Trophoblast cell (in vitro differentiated cells and primary cell): ENCODE measurements around the gene CCL22.

Experiments
- DNase-seq, 2 donors: peaks; one replicate each; pipeline ENCODE4 v3.0.0-alpha.2; 2016
- H2AFZ ChIP-seq: 2 replicates; pipeline ENCODE4 v1.6.1; 2013; ENCODE audit warnings: low read length, moderate library complexity, mild to moderate bottlenecking; ENCODE audit not compliant: insufficient read depth, poor library complexity
- H2AK5ac ChIP-seq: 2 replicates; pipeline ENCODE4 v1.6.1; 2013; ENCODE audit warnings: mild to moderate bottlenecking, low read length
- H2BK120ac ChIP-seq: 2 replicates; pipeline ENCODE4 v1.6.1; 2013; ENCODE audit warnings: low read length, mild to moderate bottlenecking, moderate library complexity; ENCODE audit not compliant: insufficient read depth, poor library complexity
- H2BK12ac ChIP-seq: 2 replicates; pipeline ENCODE4 v1.6.1; 2013; ENCODE audit warnings: mild to moderate bottlenecking, low read length, moderate library complexity
- H2BK5ac ChIP-seq: 2 replicates; pipeline ENCODE4 v1.6.1; 2013; ENCODE audit warnings: low read length, low read depth, moderate library complexity, mild to moderate bottlenecking; ENCODE audit not compliant: poor library complexity
- H3K14ac ChIP-seq: 2 replicates; pipeline ENCODE4 v1.6.1; 2013; ENCODE audit warnings: mild to moderate bottlenecking, low read length
- H3K18ac ChIP-seq: 2 replicates; pipeline ENCODE4 v1.6.1; 2013; ENCODE audit warnings: mild to moderate bottlenecking, low read length
- H3K23ac ChIP-seq: 2 replicates; pipeline ENCODE4 v1.6.1; 2013; ENCODE audit warnings: low read length
- H3K27ac ChIP-seq: 2 replicates; pipeline ENCODE4 v1.5.1; 2013; ENCODE audit warnings: low read depth, mild to moderate bottlenecking, inconsistent platforms, low read length, moderate library complexity
- H3K27me3 ChIP-seq: 2 replicates; pipeline ENCODE4 v1.6.1; 2013; ENCODE audit warnings: inconsistent platforms, mild to moderate bottlenecking, low read length, moderate library complexity; ENCODE audit not compliant: insufficient read depth
- H3K36me3 ChIP-seq, 2 experiments: 1 replicate in 1 of 2; 2 replicates in 1 of 2; pipeline ENCODE4 v1.6.1; 2013; ENCODE audit warnings: low read length in 2 of 2, mild to moderate bottlenecking in 2 of 2, moderate library complexity in 1 of 2; ENCODE audit not compliant: insufficient read depth in 2 of 2, control insufficient read depth in 1 of 2
- H3K4ac ChIP-seq: 2 replicates; pipeline ENCODE4 v1.6.1; 2013; ENCODE audit warnings: low read depth, mild to moderate bottlenecking, low read length, moderate library complexity
- H3K4me1 ChIP-seq, 2 experiments: 1 replicate in 1 of 2; 2 replicates in 1 of 2; pipeline ENCODE4 v1.6.1; 2013; ENCODE audit warnings: low read length in 2 of 2, mild to moderate bottlenecking in 2 of 2, moderate library complexity in 1 of 2; ENCODE audit not compliant: insufficient read depth in 2 of 2, control insufficient read depth in 1 of 2
- H3K4me2 ChIP-seq: 2 replicates; pipeline ENCODE4 v1.6.1; 2013; ENCODE audit warnings: inconsistent platforms, mild to moderate bottlenecking, low read length, moderate library complexity
- H3K4me3 ChIP-seq: 2 replicates; pipeline ENCODE4 v1.5.1; 2013; ENCODE audit warnings: mild to moderate bottlenecking, low read depth, low read length, inconsistent platforms
- H3K79me1 ChIP-seq: one replicate; pipeline ENCODE4 v1.6.1; 2013; ENCODE audit warnings: low read length
- H3K79me2 ChIP-seq: 2 replicates; pipeline ENCODE4 v1.6.1; 2013; ENCODE audit warnings: low read length, mild to moderate bottlenecking; ENCODE audit not compliant: control insufficient read depth, insufficient read depth, poor library complexity
- H3K9ac ChIP-seq: 2 replicates; pipeline ENCODE4 v1.6.1; 2013; ENCODE audit warnings: mild to moderate bottlenecking, low read length
- H3K9me3 ChIP-seq: 2 replicates; pipeline ENCODE4 v1.6.1; 2013; ENCODE audit warnings: low read depth, mild to moderate bottlenecking, control low read depth, inconsistent platforms, low read length; ENCODE audit not compliant: insufficient read depth
- H4K12ac ChIP-seq: 2 replicates; pipeline ENCODE4 v1.6.1; 2013; ENCODE audit warnings: low read depth, mild to moderate bottlenecking, low read length, moderate library complexity
- H4K8ac ChIP-seq: 2 replicates; pipeline ENCODE4 v1.6.1; 2013; ENCODE audit warnings: low read depth, mild to moderate bottlenecking, low read length, moderate library complexity
- H4K91ac ChIP-seq: one replicate; pipeline ENCODE4 v1.6.1; 2013; ENCODE audit warnings: low read depth, mild to moderate bottlenecking, low read length, moderate library complexity
- WGBS: extraction: QIAGEN DNeasy Blood & Tissue Kit; methylation state at CpG from one replicate; pipeline ENCODE4 v1.1.7; 2013; ENCODE audit warnings: missing lambda C conversion rate; ENCODE audit not compliant: insufficient read length, insufficient coverage; ENCODE audit errors: extremely low coverage; 5-methylcytosine and 5-hydroxymethylcytosine counted together

The CCL22 gene

GRCh38 chr16:57333402-57333801, 25.2 kb upstream of the CCL22 start:
- H3K18ac ChIP-seq, result no peak overlapping the region
- no peak overlapping the region for H3K14ac ChIP-seq
- no peaks in the 10 kb centered on the region for H3K79me1 ChIP-seq
- no peak overlapping the region for H3K9ac ChIP-seq
- no peak overlapping the region for H3K23ac ChIP-seq
- DNase-seq, result no peak
- no peak overlapping the region for H2AFZ ChIP-seq
- no peak overlapping the region for H2BK12ac ChIP-seq
- no peak overlapping the region for H4K8ac ChIP-seq
- no peak overlapping the region for H2AK5ac ChIP-seq
- no peak overlapping the region for H3K4ac ChIP-seq
- H3K4me3 ChIP-seq, result no peak overlapping the region
- no peak overlapping the region for H3K27ac ChIP-seq
- H3K79me2 ChIP-seq, result no peaks in the 10 kb centered on the region
- H3K4me1 ChIP-seq, result no peaks in the 10 kb centered on the region
- H2BK5ac ChIP-seq, result no peak overlapping the region
- H3K9me3 ChIP-seq, result no peaks in the 10 kb centered on the region
- no CpG with 5 or more reads among the region's 1 CpG for WGBS
- no peaks in the 10 kb centered on the region for H3K27me3 ChIP-seq
- no peak overlapping the region for H4K91ac ChIP-seq
- no peak overlapping the region for H3K4me2 ChIP-seq
- no peak overlapping the region for H2BK120ac ChIP-seq
- H3K36me3 ChIP-seq, result no peaks in the 10 kb centered on the region
- H4K12ac ChIP-seq, result no peak overlapping the region

GRCh38 chr16:57335366-57335765, 23.2 kb upstream of the CCL22 start:
- no peak for DNase-seq
- H3K14ac ChIP-seq, result no peak overlapping the region
- no peaks in the 10 kb centered on the region for H3K9me3 ChIP-seq
- H3K4me1 ChIP-seq, result no peaks in the 10 kb centered on the region
- H4K8ac ChIP-seq, result no peak overlapping the region
- H3K27ac ChIP-seq, result no peak overlapping the region
- no peak overlapping the region for H3K18ac ChIP-seq
- no peak overlapping the region for H4K12ac ChIP-seq
- H3K4ac ChIP-seq, result no peak overlapping the region
- H3K36me3 ChIP-seq, result no peaks in the 10 kb centered on the region
- no peaks in the 10 kb centered on the region for H3K79me1 ChIP-seq
- WGBS, result no CpG with 5 or more reads among the region's 4 CpGs
- no peak overlapping the region for H2BK5ac ChIP-seq
- H3K23ac ChIP-seq, result no peak overlapping the region
- no peak overlapping the region for H3K9ac ChIP-seq
- H2BK120ac ChIP-seq, result no peak overlapping the region
- H2AK5ac ChIP-seq, result no peak overlapping the region
- no peak overlapping the region for H2AFZ ChIP-seq
- no peaks in the 10 kb centered on the region for H3K79me2 ChIP-seq
- no peak overlapping the region for H2BK12ac ChIP-seq
- H4K91ac ChIP-seq, result no peak overlapping the region
- H3K4me3 ChIP-seq, result no peak overlapping the region
- H3K27me3 ChIP-seq, result no peaks in the 10 kb centered on the region
- no peak overlapping the region for H3K4me2 ChIP-seq

- Histone ChIP-seq H3K79me1 (no peaks in the 10 kb centered on the region), H3K23ac (no peak overlapping the region), H3K27me3 (no peaks in the 10 kb centered on the region), H3K4me1 (no peaks in the 10 kb centered on the region), H2BK120ac (peak overlapping the region; percentile 46), H3K79me2 (peaks cover 3% of the 10 kb centered on the region), H4K12ac (no peak overlapping the region), H3K4ac (no peak overlapping the region), H3K4me3 (no peak overlapping the region), H3K18ac (no peak overlapping the region), H2BK12ac (peak overlapping the region; percentile 22), H2AFZ (no peak overlapping the region), H3K9me3 (peaks cover 3% of the 10 kb centered on the region), H2AK5ac (no peak overlapping the region), H4K8ac (no peak overlapping the region), H3K14ac (no peak overlapping the region), H4K91ac (no peak overlapping the region), H3K27ac (no peak overlapping the region), H2BK5ac (no peak overlapping the region), H3K4me2 (no peak overlapping the region), H3K9ac (no peak overlapping the region), H3K36me3 (no peaks in the 10 kb centered on the region)
- no peak for DNase-seq
- WGBS, result no CpG with 5 or more reads among the region's 6 CpGs
Observed at GRCh38 chr16:57341062-57341440, 17.5 kb upstream of the CCL22 start.

- Histone ChIP-seq H2AK5ac (no peak overlapping the region), H3K9me3 (peaks cover 3% of the 10 kb centered on the region), H3K4me2 (no peak overlapping the region), H4K91ac (no peak overlapping the region), H2BK12ac (no peak overlapping the region), H4K12ac (no peak overlapping the region), H3K9ac (no peak overlapping the region), H3K79me2 (peaks cover 3% of the 10 kb centered on the region), H2BK5ac (no peak overlapping the region), H3K4me1 (no peaks in the 10 kb centered on the region), H2BK120ac (peak overlapping the region; percentile 46), H4K8ac (no peak overlapping the region), H3K79me1 (no peaks in the 10 kb centered on the region), H3K36me3 (no peaks in the 10 kb centered on the region), H3K18ac (no peak overlapping the region), H2AFZ (no peak overlapping the region), H3K4me3 (no peak overlapping the region), H3K14ac (no peak overlapping the region), H3K27me3 (no peaks in the 10 kb centered on the region), H3K4ac (no peak overlapping the region), H3K23ac (no peak overlapping the region), H3K27ac (no peak overlapping the region)
- DNase-seq, result no peak
- no CpG with 5 or more reads among the region's 8 CpGs for WGBS
Observed at GRCh38 chr16:57341441-57342303, 16.9 kb upstream of the CCL22 start.
